NCI-H446 treated with DMSO at 0.1 percent for 48 hours (cell line): Measurements from ENCODE around the gene CPXM1.

Source experiments
- DNase-seq: peaks from one replicate; lab custom pipeline; 2025; lab: John Stamatoyannopoulos, UW

CPXM1 gene

GRCh38 chr20:2748551-2749342 is 51.7 kb downstream of the CPXM1 start:
- no peak for DNase-seq

GRCh38 chr20:2747676-2748235 is 52.7 kb downstream of the CPXM1 start:
- DNase-seq, result no peak

GRCh38 chr20:2746636-2747265 is 53.7 kb downstream of the CPXM1 start:
- DNase-seq, result no peak

- DNase-seq, result no peak
Measured at GRCh38 chr20:2745936-2746635, 54.3 kb downstream of the CPXM1 start.

GRCh38 chr20:2745060-2745910 is 55.1 kb downstream of the CPXM1 start:
- no peak for DNase-seq
